GM23248 (cell line): Measurements from ENCODE around the gene SOX12. TPM values are rescaled to one million over a fixed set of nuclear protein-coding genes. Genes with fewer than 3 reads are reported as not detected.
"Not testable (repeated sequence)": the region's sequence is repeated elsewhere in the genome, so short reads cannot be mapped to it uniquely, and the experiment has no call there.

Source experiments
- DNase-seq: peaks from one replicate; pipeline ENCODE4 v3.0.0-alpha.2; 2015
- H2AFZ ChIP-seq: fragments of 200-600 bp; sonication (generic); 2 replicates; pipeline ENCODE4 v1.6.1; 2016; ENCODE audit warnings: antibody characterized with exemption
- H3F3A ChIP-seq: fragments of 200-600 bp; sonication (generic); 2 replicates; pipeline ENCODE4 v1.6.1; 2016; ENCODE audit warnings: mild to moderate bottlenecking, antibody characterized with exemption, mixed run types; ENCODE audit not compliant: insufficient read depth
- H3K27ac ChIP-seq: fragments of 200-600 bp; sonication (generic); 2 replicates; pipeline ENCODE4 v1.5.1; 2016; ENCODE audit warnings: mild to moderate bottlenecking
- H3K27me3 ChIP-seq: fragments of 200-600 bp; sonication (generic); replicated peaks from 2 replicates; pipeline ENCODE4 v1.6.1; 2016; ENCODE audit warnings: mild to moderate bottlenecking; ENCODE audit not compliant: insufficient read depth
- H3K36me3 ChIP-seq: fragments of 200-600 bp; sonication (generic); 2 replicates; pipeline ENCODE4 v1.6.1; 2016; ENCODE audit warnings: low read depth, mild to moderate bottlenecking
- H3K4me1 ChIP-seq: fragments of 200-600 bp; sonication (generic); 2 replicates; pipeline ENCODE4 v1.6.1; 2016; ENCODE audit warnings: mild to moderate bottlenecking; ENCODE audit not compliant: insufficient read depth
- H3K4me2 ChIP-seq: fragments of 200-600 bp; sonication (generic); one replicate; pipeline ENCODE4 v1.6.1; 2016; ENCODE audit warnings: mild to moderate bottlenecking; ENCODE audit not compliant: unreplicated experiment
- H3K4me3 ChIP-seq: fragments of 200-600 bp; sonication (generic); 2 replicates; pipeline ENCODE4 v1.5.1; 2016; ENCODE audit warnings: mild to moderate bottlenecking
- H3K79me2 ChIP-seq: fragments of 200-600 bp; sonication (generic); 2 replicates; pipeline ENCODE4 v1.6.1; 2016; ENCODE audit warnings: mild to moderate bottlenecking; ENCODE audit not compliant: insufficient read depth
- H3K9ac ChIP-seq: fragments of 200-600 bp; sonication (generic); 2 replicates; pipeline ENCODE4 v1.6.1; 2016; ENCODE audit warnings: mild to moderate bottlenecking
- H3K9me2 ChIP-seq: fragments of 200-600 bp; sonication (generic); 2 replicates; pipeline ENCODE4 v1.6.1; 2016; ENCODE audit warnings: mixed run types, mild to moderate bottlenecking, moderate library complexity; ENCODE audit not compliant: insufficient read depth
- H3K9me3 ChIP-seq: fragments of 200-600 bp; sonication (generic); one replicate; pipeline ENCODE4 v1.6.1; 2017; ENCODE audit warnings: low read depth
- H4K20me1 ChIP-seq: fragments of 200-600 bp; sonication (generic); 2 replicates; pipeline ENCODE4 v1.6.0; 2016; ENCODE audit not compliant: insufficient read depth
- EZH2 ChIP-seq: fragments of 200-600 bp; sonication (generic); IDR thresholded peaks from 2 replicates; pipeline ENCODE4 v1.6.1; 2018; ENCODE audit warnings: antibody characterized with exemption, mild to moderate bottlenecking; ENCODE audit not compliant: insufficient read depth, poor library complexity, severe bottlenecking
- EZH2phosphoT487 ChIP-seq: fragments of 200-600 bp; sonication (generic); IDR thresholded peaks from 2 replicates; pipeline ENCODE4 v1.6.1; 2018; ENCODE audit warnings: antibody characterized with exemption, moderate library complexity, mild to moderate bottlenecking, low read depth; ENCODE audit not compliant: insufficient read depth
- WGBS, 2 experiments: methylation state at CpG; one replicate each; pipeline ENCODE4 v1.1.6; 2015 to 2017; ENCODE audit warnings: low lambda C conversion rate in 2 of 2, low coverage in 1 of 2; ENCODE audit errors: missing lambda C conversion rate in 2 of 2; 5-methylcytosine and 5-hydroxymethylcytosine counted together
- in situ Hi-C: fragments of 300-500 bp; cut with MboI; formaldehyde crosslinking; loops from 2 replicates; pipeline ENCODE4 v1.15.0; 2020
- polyA plus RNA-seq: library from polyadenylated mRNA; unstranded; fragments of >200 nt; fragmentation: Nextera tagmentation; extraction: Ambion mirVana; gene quantifications from 2 replicates; pipeline ENCODE4 v1.2.1, GENCODE V29; 2016
- total RNA-seq: library from RNA; depleted of rRNA; stranded (reverse); fragments of >200 nt; shearing (Covaris generic); gene quantifications from 2 replicates; pipeline ENCODE4 v1.2.3, GENCODE V29; 2014

Gene SOX12
- total and polyA plus RNA-seq, 2 experiments from 2014 or later = 2.1 to 7.5 TPM

GRCh38 chr20:373171-373890 lies 48.0 kb downstream of the SOX12 start:
- no peaks in the 10 kb centered on the region for H4K20me1 ChIP-seq
- H3K79me2 ChIP-seq = no peaks in the 10 kb centered on the region
- H3K27ac ChIP-seq = peak overlapping the region; percentile 46; the same call in 1 of the 2 replicates
- no peaks in the 10 kb centered on the region for H3K9me2 ChIP-seq
- H3F3A ChIP-seq = no peaks in the 10 kb centered on the region; the same call in 1 of the 2 replicates
- no peaks in the 10 kb centered on the region for H3K9me3 ChIP-seq
- WGBS, 2 experiments = 72 to 77% methylated on average over 9 of the region's 9 CpGs
- H3K9ac ChIP-seq = no peak overlapping the region
- H3K27me3 ChIP-seq = no peaks in the 10 kb centered on the region
- no peak overlapping the region for H2AFZ ChIP-seq
- H3K4me2 ChIP-seq = no peak overlapping the region
- TF ChIP-seq EZH2phosphoT487 = no peak
- no peak for TF ChIP-seq EZH2
- H3K36me3 ChIP-seq = no peaks in the 10 kb centered on the region
- no peak overlapping the region for H3K4me3 ChIP-seq
- peak; percentile 83 for DNase-seq
- in situ Hi-C loops = no loop called here
- peaks cover 14% of the 10 kb centered on the region for H3K4me1 ChIP-seq

- H4K20me1 ChIP-seq = no peaks in the 10 kb centered on the region
- no peak overlapping the region for H3K4me2 ChIP-seq
- H3K79me2 ChIP-seq = no peaks in the 10 kb centered on the region
- DNase-seq = no peak
- no peaks in the 10 kb centered on the region for H3K36me3 ChIP-seq
- WGBS, 2 experiments = 72 to 75% methylated on average over 10 of the region's 10 CpGs
- no peaks in the 10 kb centered on the region for H3K9me3 ChIP-seq
- no peak overlapping the region for H3K9ac ChIP-seq
- TF ChIP-seq EZH2phosphoT487 = no peak
- no peak for TF ChIP-seq EZH2
- H3F3A ChIP-seq = no peaks in the 10 kb centered on the region; the same call in 1 of the 2 replicates
- H3K4me3 ChIP-seq = no peak overlapping the region
- in situ Hi-C loops = no loop called here
- H3K27me3 ChIP-seq = no peaks in the 10 kb centered on the region
- peaks cover 14% of the 10 kb centered on the region for H3K4me1 ChIP-seq
- H2AFZ ChIP-seq = no peak overlapping the region
- no peaks in the 10 kb centered on the region for H3K9me2 ChIP-seq
- no peak overlapping the region for H3K27ac ChIP-seq
Measured at GRCh38 chr20:375265-375889, 50.0 kb downstream of the SOX12 start.

- Histone ChIP-seq H3K4me1 (peaks cover 14% of the 10 kb centered on the region), H3F3A (no peaks in the 10 kb centered on the region), H3K4me2 (no peak overlapping the region), H3K9ac (no peak overlapping the region), H3K36me3 (no peaks in the 10 kb centered on the region), H2AFZ (no peak overlapping the region), H3K9me3 (no peaks in the 10 kb centered on the region), H3K27ac (no peak overlapping the region), H4K20me1 (no peaks in the 10 kb centered on the region), H3K79me2 (peaks cover under 1% of the 10 kb centered on the region; the same call in 1 of the 2 replicates), H3K4me3 (no peak overlapping the region), H3K9me2 (no peaks in the 10 kb centered on the region), H3K27me3 (no peaks in the 10 kb centered on the region)
- DNase-seq = no peak
- TF ChIP-seq EZH2 (no peak), EZH2phosphoT487 (no peak)
- WGBS, 2 experiments = 16 to 38% methylated on average over 2 of the region's 2 CpGs
- in situ Hi-C loops = no loop called here
Measured at GRCh38 chr20:376089-376488, 50.7 kb downstream of the SOX12 start.

- in situ Hi-C loops = no loop called here
- 47 to 54% methylated on average over 2 of the region's 2 CpGs for WGBS, 2 experiments
- no peaks in the 10 kb centered on the region for H3K9me3 ChIP-seq
Measured at GRCh38 chr20:376750-377149, 51.4 kb downstream of the SOX12 start.

GRCh38 chr20:377578-377977 lies 52.2 kb downstream of the SOX12 start:
- peaks cover 11% of the 10 kb centered on the region for H3K79me2 ChIP-seq
- H3K36me3 ChIP-seq, H3F3A ChIP-seq, H3K9me3 ChIP-seq, in situ Hi-C loops, H3K27me3 ChIP-seq, H3K4me3 ChIP-seq, H3K4me2 ChIP-seq, H2AFZ ChIP-seq, H3K4me1 ChIP-seq, H3K27ac ChIP-seq, DNase-seq, H4K20me1 ChIP-seq, H3K9me2 ChIP-seq, H3K9ac ChIP-seq: not testable (repeated sequence)
- 85 to 86% methylated on average over 12 of the region's 12 CpGs for WGBS, 2 experiments

More at GRCh38 chr20:376750-377149, 51.4 kb downstream of the SOX12 start:
- Histone ChIP-seq H3K9me2 (no peaks in the 10 kb centered on the region), H3K79me2 (peaks cover 5% of the 10 kb centered on the region), H3K27ac (no peak overlapping the region), H3K4me2 (no peak overlapping the region), H3K36me3 (no peaks in the 10 kb centered on the region), H3K4me3 (no peak overlapping the region), H3K27me3 (no peaks in the 10 kb centered on the region), H4K20me1 (no peaks in the 10 kb centered on the region), H3K4me1 (peaks cover 11% of the 10 kb centered on the region), H3F3A (no peaks in the 10 kb centered on the region), H3K9ac (no peak overlapping the region), H2AFZ (no peak overlapping the region)
- no peak for DNase-seq
- TF ChIP-seq EZH2 (no peak), EZH2phosphoT487 (no peak)
